Calu3 (cell line): ENCODE results near the gene LBR. TPM values are rescaled to one million over a fixed set of nuclear protein-coding genes. Genes with fewer than 3 reads are reported as not detected.

Experiments used
- BruUV-seq: library from RNA; stranded (reverse); fragments of 400-500 nt; replicated peaks from 2 replicates; lab custom pipeline; 2021; lab: Mats Ljungman, UMichigan
- CTCF ChIA-PET: fragments of 300-600 bp; sonication (Branson Sonifier 250); formaldehyde crosslinking; loops from one replicate; lab custom pipeline; 2022; ENCODE audit warnings: antibody characterized with exemption; lab: Charles Lee
- DNase-seq: peaks from one replicate; pipeline ENCODE4 v3.0.0; 2022
- H3K27ac Mint-ChIP-seq: one replicate; pipeline ENCODE4 v1.8.0; 2022; ENCODE audit warnings: mixed read lengths; ENCODE audit not compliant: unreplicated experiment
- H3K27me3 Mint-ChIP-seq: one replicate; pipeline ENCODE4 v1.8.0; 2022; ENCODE audit warnings: mixed read lengths; ENCODE audit not compliant: unreplicated experiment
- H3K36me3 Mint-ChIP-seq: one replicate; pipeline ENCODE4 v1.8.0; 2022; ENCODE audit warnings: mild to moderate bottlenecking, moderate library complexity, mixed read lengths; ENCODE audit not compliant: insufficient read depth, unreplicated experiment
- H3K4me1 Mint-ChIP-seq: one replicate; pipeline ENCODE4 v1.8.0; 2022; ENCODE audit warnings: mild to moderate bottlenecking, low read depth, mixed read lengths; ENCODE audit not compliant: unreplicated experiment
- H3K4me3 Mint-ChIP-seq: one replicate; pipeline ENCODE4 v1.8.0; 2022; ENCODE audit warnings: mild to moderate bottlenecking, low read depth, moderate library complexity, mixed read lengths; ENCODE audit not compliant: unreplicated experiment
- H3K9me3 Mint-ChIP-seq: one replicate; pipeline ENCODE4 v1.8.0; 2022; ENCODE audit warnings: low read depth, mixed read lengths; ENCODE audit not compliant: unreplicated experiment
- intact Hi-C: fragments of 100-400 bp; cut with micrococcal nuclease; formaldehyde crosslinking; loops from one replicate; pipeline ENCODE4 v1.10.0; 2022; ENCODE audit not compliant: unreplicated experiment
- total RNA-seq: library from RNA; stranded (reverse); gene quantifications from 2 replicates; pipeline ENCODE4 v1.2.3, GENCODE V29; 2022
- TF ChIP-seq, protein P1 (sequence below): fragments of 200-600 bp; IDR thresholded peaks from one replicate; pipeline ENCODE4 v1.8.0; 2022; ENCODE audit warnings: antibody characterized with exemption; ENCODE audit not compliant: unreplicated experiment

The LBR gene
- total RNA-seq, 1 experiment from 2014 or later = 183 TPM

DNA sequence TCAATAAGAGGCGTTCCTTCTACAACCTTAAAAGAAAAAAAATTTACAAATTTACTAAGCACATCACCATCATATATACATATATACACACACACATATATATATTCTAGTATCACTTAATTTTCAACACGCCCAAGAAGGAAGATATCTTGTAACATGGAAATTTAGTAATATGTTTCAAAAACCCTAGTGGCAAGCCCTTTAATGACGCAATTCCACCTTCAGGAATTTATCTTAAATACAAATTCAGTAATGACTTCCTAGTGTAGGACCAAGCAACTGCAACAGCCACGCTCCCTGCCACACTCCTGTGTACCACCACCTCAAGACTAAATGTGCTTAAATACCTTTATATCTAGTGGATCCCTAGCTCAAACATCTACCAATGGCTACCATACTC, 12.5 kb downstream of the LBR start:
- CTCF ChIA-PET = interaction anchor here (0.6 kb wide), 1 partner anchor 19 kb away, joined by 4 read pairs; no protein-coding TSS in a partner anchor
- no peaks in the 10 kb centered on the region for H3K9me3 Mint-ChIP-seq

DNA sequence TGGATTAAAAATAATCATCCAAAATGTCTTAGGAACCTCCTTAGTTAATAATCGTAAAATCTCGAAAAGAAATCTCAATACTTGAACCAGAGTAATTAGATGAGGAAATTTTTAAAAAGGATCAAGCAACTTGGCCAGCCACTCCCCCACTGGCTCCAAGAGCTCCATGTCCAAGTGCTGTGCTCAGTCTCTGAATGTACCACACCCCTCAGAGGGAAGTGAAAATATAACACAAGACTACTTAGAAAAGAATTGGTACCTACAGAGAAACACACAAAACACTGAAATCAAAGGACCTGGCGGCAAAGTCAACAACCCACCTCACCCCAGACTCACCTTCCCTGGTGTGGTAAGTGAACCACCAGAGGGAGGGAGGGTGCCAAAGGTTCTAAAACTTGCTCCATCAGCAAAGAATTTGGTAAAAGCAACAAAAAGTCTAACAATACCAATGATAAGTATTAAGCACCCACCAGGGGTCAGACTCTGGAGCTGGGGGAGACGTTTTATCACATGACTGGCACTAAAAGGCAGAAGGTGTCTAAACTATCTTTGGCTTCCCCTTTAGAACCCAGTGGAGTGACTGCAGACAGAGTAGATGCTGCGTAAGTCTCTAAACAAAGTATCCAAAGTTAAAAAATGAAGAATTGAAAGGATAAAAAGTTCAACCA, 14.0 kb downstream of the LBR start:
- no peak overlapping the region for H3K4me3 Mint-ChIP-seq
- CTCF ChIA-PET = interaction anchor here (0.6 to 1.5 kb wide), 5 partner anchors 10 to 445 kb away, joined by 3 to 5 read pairs (median 4); no protein-coding TSS in a partner anchor
- intact Hi-C loops = no loop called here
- no peaks in the 10 kb centered on the region for H3K27me3 Mint-ChIP-seq
- BruUV-seq = no TSS peak
- H3K9me3 Mint-ChIP-seq = no peaks in the 10 kb centered on the region
- peaks cover 64% of the 10 kb centered on the region for H3K4me1 Mint-ChIP-seq
- TF ChIP-seq, protein P1, sequence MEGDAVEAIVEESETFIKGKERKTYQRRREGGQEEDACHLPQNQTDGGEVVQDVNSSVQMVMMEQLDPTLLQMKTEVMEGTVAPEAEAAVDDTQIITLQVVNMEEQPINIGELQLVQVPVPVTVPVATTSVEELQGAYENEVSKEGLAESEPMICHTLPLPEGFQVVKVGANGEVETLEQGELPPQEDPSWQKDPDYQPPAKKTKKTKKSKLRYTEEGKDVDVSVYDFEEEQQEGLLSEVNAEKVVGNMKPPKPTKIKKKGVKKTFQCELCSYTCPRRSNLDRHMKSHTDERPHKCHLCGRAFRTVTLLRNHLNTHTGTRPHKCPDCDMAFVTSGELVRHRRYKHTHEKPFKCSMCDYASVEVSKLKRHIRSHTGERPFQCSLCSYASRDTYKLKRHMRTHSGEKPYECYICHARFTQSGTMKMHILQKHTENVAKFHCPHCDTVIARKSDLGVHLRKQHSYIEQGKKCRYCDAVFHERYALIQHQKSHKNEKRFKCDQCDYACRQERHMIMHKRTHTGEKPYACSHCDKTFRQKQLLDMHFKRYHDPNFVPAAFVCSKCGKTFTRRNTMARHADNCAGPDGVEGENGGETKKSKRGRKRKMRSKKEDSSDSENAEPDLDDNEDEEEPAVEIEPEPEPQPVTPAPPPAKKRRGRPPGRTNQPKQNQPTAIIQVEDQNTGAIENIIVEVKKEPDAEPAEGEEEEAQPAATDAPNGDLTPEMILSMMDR = no peak
- H3K36me3 Mint-ChIP-seq = peaks cover 78% of the 10 kb centered on the region
- no peak for DNase-seq
- peak overlapping the region; percentile 42 for H3K27ac Mint-ChIP-seq

More for the DNA sequence above, 12.5 kb downstream of the LBR start:
- peaks cover 66% of the 10 kb centered on the region for H3K4me1 Mint-ChIP-seq
- DNase-seq = no peak
- no TSS peak for BruUV-seq
- no peaks in the 10 kb centered on the region for H3K27me3 Mint-ChIP-seq
- no peak overlapping the region for H3K4me3 Mint-ChIP-seq
- intact Hi-C loops = no loop called here
- no peak overlapping the region for H3K27ac Mint-ChIP-seq
- peaks cover 81% of the 10 kb centered on the region for H3K36me3 Mint-ChIP-seq
- TF ChIP-seq, protein P1 = no peak

DNA sequence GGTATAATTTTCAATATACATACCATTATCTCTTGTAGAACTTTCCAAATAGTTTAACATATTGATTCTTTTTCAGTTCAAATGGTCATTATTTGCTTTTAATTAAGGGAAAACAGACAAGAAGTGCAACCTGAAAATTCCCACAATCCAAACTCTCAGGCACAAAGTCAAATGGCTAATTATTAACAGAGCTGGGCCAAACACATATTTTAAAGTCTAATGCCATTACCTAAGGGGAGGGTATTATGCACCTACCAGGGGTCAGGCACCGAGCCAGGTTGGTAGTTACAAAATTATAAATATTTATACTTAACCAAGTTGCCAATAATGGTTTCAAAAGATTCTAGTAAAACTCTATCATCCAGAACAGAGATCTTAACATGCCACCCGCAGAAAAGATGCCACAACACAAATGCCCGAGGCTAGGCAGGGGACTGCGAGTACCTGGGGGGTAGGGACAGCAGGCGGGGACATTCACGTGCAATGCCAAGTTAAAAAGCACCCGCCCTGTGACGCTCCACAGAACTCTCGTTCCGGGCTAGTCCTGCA, 15.0 kb downstream of the LBR start:
- intact Hi-C loops = no loop called here
- Mint-ChIP-seq H3K27ac (no peak overlapping the region), H3K36me3 (peaks cover 74% of the 10 kb centered on the region), H3K9me3 (no peaks in the 10 kb centered on the region), H3K4me1 (peaks cover 54% of the 10 kb centered on the region), H3K4me3 (no peak overlapping the region), H3K27me3 (no peaks in the 10 kb centered on the region)
- no TSS peak for BruUV-seq
- CTCF ChIA-PET = interaction anchor here (0.6 to 1.5 kb wide), 6 partner anchors 9 to 446 kb away, joined by 3 to 5 read pairs (median 4); no protein-coding TSS in a partner anchor
- TF ChIP-seq, protein P1 = no peak
- peak; percentile 71 for DNase-seq

DNA sequence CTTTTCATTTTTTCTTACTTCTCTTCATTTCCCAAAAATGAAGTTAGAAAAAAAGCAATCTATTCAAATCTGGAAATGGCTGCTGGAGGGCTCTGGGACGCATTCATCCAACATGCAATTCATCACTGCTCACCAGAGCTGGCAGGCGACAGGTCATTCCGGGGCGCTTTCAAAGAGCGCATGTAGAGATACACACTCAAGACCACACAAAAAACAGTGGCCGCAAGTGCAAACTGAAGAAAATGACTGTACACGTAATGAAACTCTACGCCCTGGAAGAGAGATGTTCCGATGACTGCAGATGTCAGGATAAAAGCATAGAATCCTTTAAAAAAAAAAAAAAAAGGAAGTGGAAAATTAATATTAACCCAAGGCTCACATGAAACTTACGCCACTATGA, 15.5 kb downstream of the LBR start:
- TF ChIP-seq, protein P1 = no peak
- peaks cover 49% of the 10 kb centered on the region for H3K4me1 Mint-ChIP-seq
- CTCF ChIA-PET = interaction anchor here (0.8 to 1.5 kb wide), 2 partner anchors 19 to 33 kb away, joined by 3 to 4 read pairs; no protein-coding TSS in a partner anchor
- H3K4me3 Mint-ChIP-seq = no peak overlapping the region
- intact Hi-C loops = no loop called here
- H3K36me3 Mint-ChIP-seq = peaks cover 70% of the 10 kb centered on the region
- BruUV-seq = no TSS peak
- H3K27me3 Mint-ChIP-seq = no peaks in the 10 kb centered on the region
- H3K27ac Mint-ChIP-seq = no peak overlapping the region
- no peak for DNase-seq
- H3K9me3 Mint-ChIP-seq = no peaks in the 10 kb centered on the region
